H1 (cell line): ENCODE results near the gene CPSF7. TPM values are rescaled to one million over a fixed set of nuclear protein-coding genes. Genes with fewer than 3 reads are reported as not detected.

Source experiments
- CTCF ChIA-PET: fragments of 300-600 bp; sonication (Branson Sonifier 250); formaldehyde crosslinking; loops from one replicate; lab custom pipeline; 2021; ENCODE audit not compliant: partially characterized antibody; lab: Charles Lee
- POLR2A ChIA-PET: fragments of 300-600 bp; sonication (Branson Sonifier 250); formaldehyde crosslinking; loops from one replicate; lab custom pipeline; 2021; ENCODE audit warnings: inconsistent platforms; ENCODE audit not compliant: partially characterized antibody; lab: Charles Lee
- DNase-seq, 2 experiments: peaks; one replicate each; pipeline versions ENCODE4 v3.0.0 to v3.0.0-alpha.2; 2010 to 2022; ENCODE audit warnings: low spot score in 2 of 2, low read depth in 1 of 2, mixed read lengths in 1 of 2
- FAIRE-seq: peaks from 2 replicates; lab custom pipeline; 2011; peaks lifted over from hg19 to GRCh38; lab: Jason Lieb, UNC
- H2AFZ ChIP-seq: 2 replicates; pipeline ENCODE4 v1.8.1; 2012; ENCODE audit warnings: low read length, inconsistent platforms
- H2AK5ac ChIP-seq: 2 replicates; pipeline ENCODE4 v1.6.1; 2013; ENCODE audit warnings: low read depth, low read length
- H2BK120ac ChIP-seq: replicated peaks from 2 replicates; pipeline ENCODE3; 2013; ENCODE audit warnings: low read depth, low read length, inconsistent platforms
- H2BK12ac ChIP-seq: 2 replicates; pipeline ENCODE4 v1.6.1; 2013; ENCODE audit warnings: low read depth, low read length
- H2BK15ac ChIP-seq: 2 replicates; pipeline ENCODE4 v1.6.1; 2013; ENCODE audit warnings: low read length
- H2BK20ac ChIP-seq: 2 replicates; pipeline ENCODE4 v1.6.1; 2013; ENCODE audit warnings: low read length
- H2BK5ac ChIP-seq: 2 replicates; pipeline ENCODE4 v1.6.1; 2013; ENCODE audit warnings: low read depth, low read length
- H3K14ac ChIP-seq: 2 replicates; pipeline ENCODE4 v1.6.1; 2013; ENCODE audit warnings: inconsistent platforms; ENCODE audit not compliant: insufficient read length
- H3K18ac ChIP-seq: 2 replicates; pipeline ENCODE4 v1.6.1; 2013; ENCODE audit warnings: low read length; ENCODE audit errors: extremely low read depth
- H3K23ac ChIP-seq: 2 replicates; pipeline ENCODE4 v1.6.1; 2013; ENCODE audit warnings: inconsistent platforms; ENCODE audit not compliant: insufficient read length
- H3K23me2 ChIP-seq: 2 replicates; pipeline ENCODE4 v1.6.1; 2013; ENCODE audit warnings: low read depth, low read length
- H3K27ac ChIP-seq: 2 replicates; pipeline ENCODE4 v1.6.1; 2011; ENCODE audit warnings: low read depth, low read length, inconsistent platforms
- H3K27me3 ChIP-seq, 4 experiments: replicated peaks in 1 of 4; 1 replicate in 1 of 4; 2 replicates in 3 of 4; pipeline versions ENCODE4 v1.6.1 to v1.8.1; 2011 to 2013; ENCODE audit warnings: low read length in 3 of 4, mild to moderate bottlenecking in 3 of 4, inconsistent platforms in 2 of 4, mixed read lengths in 2 of 4, moderate library complexity in 1 of 4; ENCODE audit not compliant: control insufficient read depth in 3 of 4, insufficient read depth in 3 of 4; ENCODE audit errors: extremely low read depth in 1 of 4
- H3K36me3 ChIP-seq, 4 experiments: 2 replicates each; pipeline versions ENCODE4 v1.6.1 to v1.8.1; 2011 to 2013; ENCODE audit warnings: mild to moderate bottlenecking in 4 of 4, low read length in 3 of 4, moderate library complexity in 2 of 4, control low read depth in 1 of 4, inconsistent platforms in 1 of 4; ENCODE audit not compliant: insufficient read depth in 4 of 4, control insufficient read depth in 2 of 4
- H3K4ac ChIP-seq: replicated peaks from 2 replicates; pipeline ENCODE3; 2013; ENCODE audit warnings: low read length, low read depth, mixed read lengths, inconsistent platforms; ENCODE audit not compliant: insufficient read length
- H3K4me1 ChIP-seq, 4 experiments: replicated peaks in 1 of 4; 1 replicate in 1 of 4; 2 replicates in 3 of 4; pipeline versions ENCODE4 v1.6.1 to v1.8.1; 2011 to 2013; ENCODE audit warnings: low read length in 3 of 4, inconsistent platforms in 2 of 4, mixed read lengths in 1 of 4; ENCODE audit not compliant: insufficient read depth in 4 of 4, control insufficient read depth in 3 of 4
- H3K4me2 ChIP-seq, 2 experiments: 2 replicates each; pipeline versions ENCODE4 v1.6.1 to v1.8.1; 2011 to 2013; ENCODE audit warnings: low read depth in 2 of 2, low read length in 2 of 2, control low read depth in 1 of 2, inconsistent platforms in 1 of 2, mild to moderate bottlenecking in 1 of 2; ENCODE audit not compliant: insufficient read depth in 1 of 2
- H3K4me3 ChIP-seq, 4 experiments: fragments of 200-600, 300-600 bp in 1 of 4; sonication (generic), shearing (Covaris generic), sonication (Bioruptor Twin) in 1 of 4; 2 replicates each; pipeline versions ENCODE4 v1.5.1 to v1.8.1; 2011 to 2016; ENCODE audit warnings: low read length in 4 of 4, low read depth in 3 of 4, control low read depth in 2 of 4, inconsistent platforms in 2 of 4, mild to moderate bottlenecking in 2 of 4, mixed read lengths in 1 of 4, moderate library complexity in 1 of 4; ENCODE audit not compliant: insufficient read depth in 2 of 4; ENCODE audit errors: extremely low read depth in 1 of 4
- H3K56ac ChIP-seq: replicated peaks from 2 replicates; pipeline ENCODE3; 2013; ENCODE audit warnings: low read depth, mild to moderate bottlenecking, mixed read lengths, low read length, inconsistent platforms; ENCODE audit not compliant: insufficient read length
- H3K79me1 ChIP-seq: 2 replicates; pipeline ENCODE4 v1.6.1; 2013; ENCODE audit warnings: low read depth, low read length, control low read depth
- H3K79me2 ChIP-seq, 2 experiments: 2 replicates each; pipeline versions ENCODE4 v1.6.1 to v1.8.1; 2012 to 2013; ENCODE audit warnings: low read length in 2 of 2, mild to moderate bottlenecking in 2 of 2, inconsistent platforms in 1 of 2; ENCODE audit not compliant: insufficient read depth in 2 of 2, control insufficient read depth in 1 of 2
- H3K9ac ChIP-seq, 4 experiments: replicated peaks in 1 of 4; 1 replicate in 1 of 4; 2 replicates in 3 of 4; pipeline versions ENCODE4 v1.6.1 to v1.8.1; 2011 to 2013; ENCODE audit warnings: low read depth in 3 of 4, low read length in 3 of 4, control low read depth in 2 of 4, mild to moderate bottlenecking in 2 of 4, moderate library complexity in 2 of 4, inconsistent platforms in 1 of 4; ENCODE audit errors: extremely low read depth in 1 of 4
- H3K9me3 ChIP-seq, 2 experiments: 2 replicates each; pipeline versions ENCODE4 v1.6.1 to v1.8.1; 2012 to 2013; ENCODE audit warnings: mild to moderate bottlenecking in 2 of 2, moderate library complexity in 2 of 2, control low read depth in 1 of 2, inconsistent platforms in 1 of 2, low read depth in 1 of 2, low read length in 1 of 2, mixed read lengths in 1 of 2; ENCODE audit not compliant: insufficient read depth in 2 of 2
- H4K20me1 ChIP-seq, 2 experiments: replicated peaks in 1 of 2; 2 replicates each; pipeline versions ENCODE3 to v1.8.1; 2011 to 2013; ENCODE audit warnings: inconsistent platforms in 2 of 2, low read length in 2 of 2, mild to moderate bottlenecking in 1 of 2; ENCODE audit not compliant: insufficient read depth in 2 of 2, control insufficient read depth in 1 of 2
- H4K5ac ChIP-seq: 2 replicates; pipeline ENCODE4 v1.6.1; 2013; ENCODE audit warnings: low read length, low read depth, mixed read lengths, inconsistent platforms; ENCODE audit not compliant: insufficient read length
- H4K8ac ChIP-seq: 2 replicates; pipeline ENCODE4 v1.8.0; 2013; ENCODE audit warnings: mild to moderate bottlenecking, moderate library complexity, low read length, inconsistent platforms; ENCODE audit not compliant: insufficient read depth; ENCODE audit errors: extremely low read depth
- H4K91ac ChIP-seq: replicated peaks from 2 replicates; pipeline ENCODE3; 2013; ENCODE audit warnings: low read length, mixed read lengths, inconsistent platforms; ENCODE audit not compliant: insufficient read length
- CREB1 ChIP-seq: IDR thresholded peaks from 2 replicates; pipeline ENCODE4 v1.6.1; 2012; ENCODE audit warnings: inconsistent platforms
- HDAC6 ChIP-seq: IDR thresholded peaks from one replicate; pipeline ENCODE4 v1.7.1; 2012; ENCODE audit warnings: low read depth, mild to moderate bottlenecking, inconsistent platforms, low read length, moderate library complexity
- JUND ChIP-seq: IDR thresholded peaks from 2 replicates; pipeline ENCODE4 v1.6.1; 2011; ENCODE audit warnings: mild to moderate bottlenecking, improper control_type of control experiment, low read length
- KDM5A ChIP-seq: fragments of 200-600 bp; IDR thresholded peaks from 2 replicates; pipeline ENCODE4 v1.7.1; 2012; ENCODE audit warnings: mild to moderate bottlenecking, low read length, inconsistent platforms, mixed read lengths
- POLR2A ChIP-seq, 2 experiments: IDR thresholded peaks; 1 replicate in 1 of 2; 2 replicates in 1 of 2; pipeline ENCODE4 v1.6.1; 2011; ENCODE audit warnings: low read depth in 2 of 2, low read length in 2 of 2, mild to moderate bottlenecking in 2 of 2; ENCODE audit errors: control extremely low read depth in 1 of 2
- SIN3A ChIP-seq, 2 experiments: IDR thresholded peaks in 1 of 2; conservative IDR thresholded peaks in 1 of 2; 2 replicates each; pipeline ENCODE4 v1.6.1; 2011 to 2012; ENCODE audit warnings: low read length in 2 of 2, improper control_type of control experiment in 1 of 2, low read depth in 1 of 2, mild to moderate bottlenecking in 1 of 2
- WGBS, 2 experiments: shearing (Covaris generic) in 1 of 2; methylation state at CpG; one replicate each; pipeline versions ENCODE4 v1.1.6 to v1.1.7; 2013 to 2015; ENCODE audit warnings: low lambda C conversion rate in 2 of 2, mixed read lengths in 2 of 2, inconsistent platforms in 1 of 2, low coverage in 1 of 2, missing lambda C conversion rate in 1 of 2; ENCODE audit not compliant: insufficient replicate concordance in 2 of 2, insufficient coverage in 1 of 2, insufficient read length in 1 of 2; ENCODE audit errors: extremely low coverage in 1 of 2, missing lambda C conversion rate in 1 of 2; 5-methylcytosine and 5-hydroxymethylcytosine counted together
- polyA plus RNA-seq, 7 experiments: library from polyadenylated mRNA; depleted of rRNA in 3 of 7; stranded (reverse) in 5 of 7; unstranded in 2 of 7; fragments of >200 nt in 5 of 7; fragments of 200-250 nt in 2 of 7; gene quantifications; 1 replicate in 5 of 7; 2 replicates in 1 of 7; 4 replicates in 1 of 7; pipeline versions ENCODE4 v1.2.1 to v1.2.3, GENCODE V29; 2011 to 2013; ENCODE audit warnings: missing spikeins in 2 of 7, mixed read lengths in 2 of 7
- total RNA-seq: library from RNA; stranded (reverse); fragmentation: NEBNext Ultra II Directional; extraction: Animal tissue kit (Norgen Biotek cat#: 25700); gene quantifications from 2 replicates; pipeline ENCODE4 v1.2.1, GENCODE V29; 2021
- TF ChIP-seq, protein P1 (sequence below): IDR thresholded peaks from 2 replicates; pipeline ENCODE4 v1.6.1; 2012; ENCODE audit warnings: low read length, inconsistent platforms

The CPSF7 gene
- total and polyA plus RNA-seq, 2 of the 8 experiments (the other 6 are each of a cell fraction or from before 2014, with no cell fraction given): 95.9 to 122 TPM

DNA sequence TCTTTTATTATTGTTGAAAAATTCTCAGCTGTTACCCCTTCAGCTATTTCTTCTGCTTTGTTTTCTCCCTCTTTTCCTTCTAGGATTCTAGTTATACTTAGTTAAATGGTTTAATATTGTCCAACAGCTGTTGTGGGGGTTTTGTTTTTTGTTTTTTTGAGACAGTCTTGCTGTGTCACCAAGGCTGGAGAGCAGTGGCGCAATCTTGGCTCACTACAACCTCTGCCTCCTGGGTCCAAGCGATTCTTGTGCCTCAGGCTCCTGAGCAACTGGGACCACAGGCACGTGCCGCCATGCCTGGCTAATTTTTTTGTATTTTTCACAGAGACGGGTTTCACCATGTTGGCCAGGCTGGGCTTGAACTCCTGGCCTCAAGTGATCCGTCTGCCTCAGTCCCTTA, 12.8 kb upstream of the CPSF7 start:
- Histone ChIP-seq H3K9me3 (no peaks in the 10 kb centered on the region), H3K4me3 (no peak overlapping the region), H2BK15ac (no peak overlapping the region), H3K56ac (no peak overlapping the region), H4K5ac (no peak overlapping the region), H3K4me1 (peaks cover 0 to 3% (median under 1%) of the 10 kb centered on the region in 4 experiments; a peak in 2 of 7 replicates), H3K27ac (no peak overlapping the region), H3K4me2 (no peak overlapping the region), H3K18ac (no peak overlapping the region), H2BK120ac (no peak overlapping the region), H4K20me1 (peaks cover 5 to 8% of the 10 kb centered on the region in 2 experiments), H3K79me2 (peaks cover 0 to 35% of the 10 kb centered on the region in 2 experiments; a peak in 3 of 4 replicates), H3K4ac (no peak overlapping the region), H3K23me2 (no peaks in the 10 kb centered on the region), H2AK5ac (no peak overlapping the region), H2BK12ac (no peak overlapping the region), H4K8ac (no peak overlapping the region), H3K9ac (no peak overlapping the region), H3K14ac (no peak overlapping the region), H3K23ac (no peak overlapping the region), H2AFZ (no peak overlapping the region), H3K36me3 (peaks cover 19 to 59% (median 35%) of the 10 kb centered on the region in 4 experiments), H3K79me1 (peaks cover 6% of the 10 kb centered on the region; the same call in 1 of the 2 replicates), H2BK20ac (no peak overlapping the region), H2BK5ac (no peak overlapping the region), H4K91ac (no peak overlapping the region), H3K27me3 (no peaks in the 10 kb centered on the region)
- ChIA-PET POLR2A (interaction anchor here (0.6 to 1.2 kb wide), 4 partner anchors 13 to 87 kb away, joined by 3 to 5 read pairs (median 4); partner anchors contain the start of genes CPSF7 and SDHAF2), CTCF (interaction anchor here (1.0 to 57.8 kb wide), 6 partner anchors 9 to 190 kb away, joined by 3 to 2106 read pairs (median 4); partner anchors contain the start of gene LRRC10B)
- FAIRE-seq (no peak), DNase-seq (no peak)
- WGBS, 2 experiments: 90% methylated on average over 6 of the region's 6 CpGs; no CpG with 5 or more reads in 1 of the 2 experiments
- TF ChIP-seq, protein P1, sequence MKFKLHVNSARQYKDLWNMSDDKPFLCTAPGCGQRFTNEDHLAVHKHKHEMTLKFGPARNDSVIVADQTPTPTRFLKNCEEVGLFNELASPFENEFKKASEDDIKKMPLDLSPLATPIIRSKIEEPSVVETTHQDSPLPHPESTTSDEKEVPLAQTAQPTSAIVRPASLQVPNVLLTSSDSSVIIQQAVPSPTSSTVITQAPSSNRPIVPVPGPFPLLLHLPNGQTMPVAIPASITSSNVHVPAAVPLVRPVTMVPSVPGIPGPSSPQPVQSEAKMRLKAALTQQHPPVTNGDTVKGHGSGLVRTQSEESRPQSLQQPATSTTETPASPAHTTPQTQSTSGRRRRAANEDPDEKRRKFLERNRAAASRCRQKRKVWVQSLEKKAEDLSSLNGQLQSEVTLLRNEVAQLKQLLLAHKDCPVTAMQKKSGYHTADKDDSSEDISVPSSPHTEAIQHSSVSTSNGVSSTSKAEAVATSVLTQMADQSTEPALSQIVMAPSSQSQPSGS: no peak
- no peak for TF ChIP-seq KDM5A
- no peak for TF ChIP-seq SIN3A (conservative IDR thresholded peaks at IDR 0.05 in 1 of 2, IDR thresholded peaks at IDR 0.05 in 1 of 2; ENCODE audit: low read depth in 1 of 2, low read length in 2 of 2)
- no peak for TF ChIP-seq CREB1
- no peak for TF ChIP-seq JUND
- no peak for TF ChIP-seq POLR2A (IDR thresholded peaks at IDR 0.05; ENCODE audit: control extremely low read depth in 1 of 2, low read depth in 2 of 2, low read length in 2 of 2)
- TF ChIP-seq HDAC6: no peak
